GM15510 (cell line): ENCODE data around the gene HMGXB3.

Experiments used
- POLR2A ChIP-seq: IDR thresholded peaks from 3 replicates; pipeline ENCODE4 v1.6.1; 2011; ENCODE audit warnings: borderline replicate concordance; ENCODE audit not compliant: insufficient read length; ENCODE audit errors: extremely low read depth

The HMGXB3 gene

DNA sequence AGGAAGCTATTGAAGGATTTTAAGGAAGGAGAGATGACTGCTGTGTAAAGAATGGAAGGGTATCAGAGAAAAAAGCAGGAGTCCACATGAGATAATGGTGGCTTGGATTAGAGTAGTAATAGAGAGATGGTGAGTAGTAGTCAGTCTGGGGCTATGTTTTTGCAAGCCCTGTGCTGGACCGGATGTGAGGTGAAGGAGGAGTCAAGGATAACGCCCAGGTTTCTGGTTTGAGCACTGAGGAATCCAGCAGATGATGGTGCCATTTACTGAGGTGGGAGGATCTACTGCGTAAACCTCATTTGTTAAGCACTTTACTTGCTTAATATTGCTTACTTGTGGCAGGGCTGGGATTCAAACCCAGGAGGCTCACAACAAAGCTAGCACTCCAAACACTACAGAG is 1.2 kb upstream of the HMGXB3 start:
- TF ChIP-seq POLR2A: no peak

DNA sequence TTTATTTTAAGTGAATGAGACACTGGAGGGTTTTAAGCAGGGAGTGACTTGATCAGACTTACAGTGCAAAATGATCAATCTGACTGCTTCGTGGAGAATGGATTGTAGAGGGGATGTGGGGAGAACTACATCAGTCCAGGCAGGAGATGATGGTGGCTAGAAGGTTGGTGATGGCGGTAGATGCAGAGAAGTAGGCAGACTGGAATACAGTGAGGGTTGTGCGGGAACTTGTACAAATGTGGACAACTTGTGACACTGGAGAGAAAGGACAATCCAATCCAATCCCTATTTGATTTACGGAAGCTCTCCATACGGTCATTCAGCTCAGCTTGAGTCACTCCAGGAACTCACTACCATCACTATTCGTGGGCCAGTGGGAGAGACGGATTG is 678 bp upstream of the HMGXB3 start:
- no peak for TF ChIP-seq POLR2A

DNA sequence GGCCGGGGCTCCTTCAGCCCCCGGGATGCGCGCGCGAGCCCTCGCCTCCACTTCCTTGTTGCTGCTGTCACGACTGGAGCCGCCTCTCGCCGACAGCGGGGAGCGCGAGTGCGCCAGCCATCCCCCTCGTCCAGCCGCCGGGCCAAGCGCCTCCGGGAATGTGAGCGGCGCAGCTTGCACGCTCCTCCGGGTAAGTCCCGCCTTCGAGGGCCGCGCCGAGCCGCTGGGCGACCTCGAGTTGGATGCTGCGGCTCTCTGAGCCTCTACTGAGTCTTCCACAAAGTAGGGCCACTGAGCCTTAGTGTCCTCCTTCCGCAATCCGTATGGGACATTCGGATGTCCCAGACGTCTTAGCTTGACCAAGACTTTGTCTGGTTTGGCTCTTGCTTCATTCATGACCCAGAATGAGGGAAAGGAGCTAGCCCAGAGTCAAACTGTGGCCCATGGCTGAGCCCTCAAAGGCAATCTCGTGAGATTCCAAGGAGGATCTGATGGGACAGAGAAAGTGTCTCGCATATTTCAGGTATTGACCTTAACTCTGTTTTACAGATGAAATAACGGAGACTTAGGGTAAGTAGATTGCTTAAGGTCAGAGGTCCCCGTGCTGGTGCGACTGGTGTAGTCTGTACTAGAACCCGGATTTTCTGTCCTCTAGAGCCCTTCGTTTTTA is 586 bp downstream of the HMGXB3 start:
- no peak for TF ChIP-seq POLR2A

DNA sequence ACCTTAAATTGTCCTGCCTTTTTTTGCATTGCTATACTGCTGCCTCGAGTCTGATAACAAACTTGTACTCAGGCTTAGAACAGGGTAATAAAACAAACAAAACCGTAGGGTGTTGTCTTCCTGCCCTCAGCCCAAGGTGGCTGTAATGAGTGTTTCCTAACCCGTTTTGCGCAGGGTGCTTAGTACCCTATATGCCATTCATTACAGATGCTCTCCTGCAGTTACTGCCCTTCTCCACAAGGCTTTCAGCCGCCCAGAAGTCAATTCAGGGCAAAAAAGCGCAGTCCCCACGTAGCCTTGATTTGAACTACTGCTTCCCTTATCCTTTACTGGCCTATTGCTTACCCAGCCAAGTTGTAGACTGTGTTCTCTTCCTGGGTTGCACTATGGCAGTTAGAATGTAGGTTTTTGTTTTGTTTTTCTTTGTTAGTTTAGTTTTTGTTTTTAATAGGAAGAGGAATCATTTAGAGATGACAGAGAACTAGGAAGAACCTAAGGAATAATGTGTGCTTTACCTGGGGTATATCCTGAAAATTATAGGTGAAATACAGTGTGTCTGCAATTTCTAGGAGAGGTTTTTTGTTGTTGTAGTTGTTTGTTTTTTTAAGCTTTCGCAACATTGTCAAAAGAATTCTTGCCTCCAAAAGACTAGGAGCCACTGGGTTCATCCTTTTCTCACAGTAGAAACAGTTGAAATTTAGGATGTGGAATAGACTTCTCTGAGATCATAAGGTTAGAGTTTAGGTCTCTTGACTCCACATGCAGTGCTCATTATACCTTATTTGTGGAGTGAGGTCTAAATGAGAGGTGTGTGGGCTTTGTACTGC is 1.3 kb downstream of the HMGXB3 start:
- no peak for TF ChIP-seq POLR2A

DNA sequence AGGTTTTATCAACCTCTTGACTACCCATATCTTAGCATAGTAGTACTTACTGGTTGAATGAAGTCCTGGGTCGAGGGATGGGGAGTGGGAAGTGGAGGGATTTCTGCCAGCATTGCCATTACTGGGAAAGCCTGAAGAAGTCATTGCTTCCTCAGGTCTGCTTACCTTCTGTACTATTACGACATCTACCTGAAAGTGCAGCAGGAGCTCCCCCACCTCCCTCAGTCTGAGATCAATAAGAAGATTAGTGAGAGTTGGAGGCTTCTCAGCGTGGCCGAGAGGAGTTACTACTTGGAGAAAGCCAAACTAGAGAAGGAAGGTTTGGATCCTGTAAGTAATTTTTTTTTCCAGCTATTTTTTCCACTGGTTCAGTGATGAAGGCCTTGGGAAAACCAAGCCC is 5.8 kb downstream of the HMGXB3 start:
- TF ChIP-seq POLR2A: no peak

DNA sequence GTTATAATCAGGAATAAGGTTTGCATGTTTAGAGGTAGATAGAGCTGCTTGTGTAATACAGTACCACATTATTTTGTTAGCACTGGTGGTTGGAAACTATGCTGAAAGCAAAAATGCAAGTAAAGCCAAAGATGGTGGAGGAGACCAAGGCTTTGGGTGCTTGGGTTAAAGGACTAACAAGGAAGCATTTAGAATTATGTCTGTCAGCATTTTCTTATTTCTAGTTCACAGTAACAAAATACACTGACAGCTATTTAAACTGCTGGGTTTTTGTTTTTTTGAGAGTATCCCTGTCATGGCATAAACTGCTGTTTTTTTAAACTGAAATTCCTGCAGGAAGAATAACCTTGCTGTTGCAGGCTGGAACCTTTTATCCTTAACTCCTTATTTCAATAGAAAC is 6.5 kb downstream of the HMGXB3 start:
- no peak for TF ChIP-seq POLR2A

DNA sequence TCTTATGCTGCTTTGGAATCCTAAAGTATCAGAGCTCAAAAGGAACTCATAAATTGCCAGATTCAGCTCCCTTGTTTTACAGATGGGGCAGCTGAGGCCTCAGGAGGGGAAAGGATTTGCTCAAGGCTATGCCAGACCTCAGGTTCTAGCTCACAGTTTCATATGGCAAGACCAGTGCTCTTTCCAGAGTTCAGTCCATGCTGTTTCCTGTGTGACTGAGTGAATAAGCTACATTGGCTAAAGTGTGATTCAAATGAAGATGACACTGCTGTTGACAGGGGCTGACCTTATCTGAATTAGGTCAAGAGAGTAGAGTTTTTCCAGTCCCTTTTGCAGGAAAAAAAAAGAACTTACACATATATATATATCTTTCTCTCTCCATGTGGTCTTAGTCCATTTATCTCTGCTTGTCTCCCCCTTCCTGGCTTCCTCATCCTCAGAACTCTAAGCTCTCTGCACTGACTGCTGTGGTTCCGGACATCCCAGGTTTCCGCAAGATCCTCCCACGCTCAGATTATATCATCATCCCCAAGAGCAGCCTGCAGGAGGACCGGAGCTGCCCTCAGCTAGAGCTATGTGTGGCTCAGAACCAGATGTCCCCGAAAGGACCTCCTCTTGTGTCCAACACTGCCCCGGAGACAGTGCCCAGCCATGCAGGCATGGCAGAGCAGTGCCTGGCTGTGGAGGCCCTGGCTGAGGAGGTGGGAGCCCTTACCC is 9.3 kb downstream of the HMGXB3 start:
- no peak for TF ChIP-seq POLR2A

DNA sequence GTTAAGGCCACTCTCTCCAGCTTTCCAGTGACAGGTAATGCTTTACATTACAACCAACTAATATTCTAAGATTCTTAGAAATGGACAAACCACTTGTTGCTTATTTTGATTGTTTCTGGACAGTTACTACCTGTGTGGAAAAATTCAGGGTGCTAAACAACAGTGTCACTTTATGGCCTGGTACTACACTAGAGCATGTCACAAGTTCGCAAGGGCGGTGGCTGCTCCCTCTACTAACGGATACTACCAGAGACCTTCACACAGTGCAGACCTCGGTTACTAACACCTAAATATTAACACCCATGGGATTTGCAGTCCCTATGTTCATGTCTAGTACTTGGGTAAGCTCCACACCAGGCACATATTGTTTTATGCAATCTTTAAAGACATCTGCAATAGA is 13.4 kb downstream of the HMGXB3 start:
- TF ChIP-seq POLR2A: no peak

DNA sequence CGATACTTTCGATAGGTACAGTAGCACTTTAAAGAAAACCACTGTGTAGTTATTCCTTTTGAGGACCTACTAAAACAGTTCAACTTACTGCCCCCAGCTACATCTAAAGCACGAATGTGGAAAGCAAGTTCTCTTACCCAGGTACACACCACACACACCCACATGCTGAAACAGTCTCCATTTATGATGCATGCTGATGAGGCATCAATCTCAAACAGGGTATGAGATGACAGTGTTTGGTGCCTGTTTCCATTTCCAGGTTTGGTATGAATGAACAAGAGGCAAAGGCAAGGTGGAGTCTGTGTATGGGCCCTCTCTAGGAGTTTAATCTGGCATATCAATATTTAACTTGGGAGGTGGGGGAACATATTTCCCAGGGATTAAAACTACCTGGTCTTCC is 13.9 kb downstream of the HMGXB3 start:
- no peak for TF ChIP-seq POLR2A

DNA sequence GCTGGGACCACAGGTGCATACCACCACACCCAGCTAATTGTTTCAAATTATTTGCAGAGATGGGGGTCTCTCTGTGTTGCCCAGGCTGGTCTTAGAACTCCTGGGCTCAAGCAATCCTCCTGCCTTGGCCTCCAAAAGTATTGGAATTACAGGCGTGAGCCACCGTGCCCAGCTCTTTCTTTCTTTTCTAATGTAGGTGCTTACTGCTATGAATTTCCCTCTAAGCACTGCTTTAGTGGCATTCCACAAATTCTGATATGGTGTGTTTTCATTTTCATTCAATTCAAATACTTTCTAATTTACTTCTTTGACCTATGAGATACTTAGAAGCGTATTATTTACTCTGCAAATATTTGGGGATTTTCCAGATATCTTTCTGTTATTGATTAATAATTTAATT is 14.9 kb downstream of the HMGXB3 start:
- TF ChIP-seq POLR2A: no peak

DNA sequence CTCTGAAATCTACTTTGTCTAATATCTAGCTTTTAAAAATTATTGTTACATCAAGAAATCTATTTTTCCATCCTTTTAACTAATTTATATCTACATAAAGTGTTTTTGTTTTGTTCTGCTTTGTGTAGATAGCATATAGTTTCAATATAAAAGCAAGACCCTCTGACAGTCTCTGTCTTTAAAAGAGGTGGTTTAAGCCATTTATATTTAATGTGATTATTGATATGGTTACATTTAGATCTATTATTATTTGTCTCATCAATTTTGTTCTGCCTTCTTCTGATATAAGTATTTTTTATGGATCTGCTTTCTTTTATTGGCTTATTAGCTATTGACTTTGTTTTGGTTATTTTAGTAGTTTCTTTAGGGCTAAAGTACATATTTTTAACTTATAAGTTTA is 16.0 kb downstream of the HMGXB3 start:
- TF ChIP-seq POLR2A: no peak

DNA sequence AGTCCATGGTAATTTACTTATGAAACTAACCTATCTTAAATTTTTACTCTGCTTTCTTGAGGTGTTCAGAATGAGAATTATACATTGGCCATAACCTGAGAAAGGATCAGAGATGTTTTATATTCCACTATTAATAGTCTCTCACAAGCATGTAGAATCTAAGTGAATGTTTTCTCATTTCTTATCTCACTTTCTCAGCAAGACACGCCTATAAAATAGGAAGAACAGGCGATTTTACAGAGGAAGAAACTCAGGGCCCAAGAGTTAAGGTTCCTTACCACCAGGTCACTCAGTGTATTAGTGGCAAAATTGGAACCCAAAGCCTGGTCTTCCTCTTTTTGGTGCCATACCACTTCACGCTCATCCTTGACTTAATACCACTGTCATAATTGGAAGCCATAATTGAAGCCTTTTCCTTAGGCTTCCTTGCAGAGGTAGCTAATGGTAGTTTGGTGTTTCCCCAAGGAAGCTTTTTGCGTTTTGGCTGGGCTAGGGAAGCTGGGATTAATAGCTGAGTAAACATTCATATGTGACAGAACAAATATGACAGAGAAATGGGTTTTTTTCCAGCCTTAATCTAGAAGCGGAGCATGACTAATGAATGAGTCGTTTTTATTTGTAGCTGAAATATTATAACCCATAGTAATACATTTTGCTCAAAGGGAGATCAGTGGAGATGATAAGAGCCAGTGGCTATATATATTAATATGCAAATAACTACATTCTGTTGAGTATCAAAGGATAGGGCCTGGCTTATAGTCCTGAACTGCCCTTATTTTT is 16.9 kb downstream of the HMGXB3 start:
- TF ChIP-seq POLR2A: no peak

DNA sequence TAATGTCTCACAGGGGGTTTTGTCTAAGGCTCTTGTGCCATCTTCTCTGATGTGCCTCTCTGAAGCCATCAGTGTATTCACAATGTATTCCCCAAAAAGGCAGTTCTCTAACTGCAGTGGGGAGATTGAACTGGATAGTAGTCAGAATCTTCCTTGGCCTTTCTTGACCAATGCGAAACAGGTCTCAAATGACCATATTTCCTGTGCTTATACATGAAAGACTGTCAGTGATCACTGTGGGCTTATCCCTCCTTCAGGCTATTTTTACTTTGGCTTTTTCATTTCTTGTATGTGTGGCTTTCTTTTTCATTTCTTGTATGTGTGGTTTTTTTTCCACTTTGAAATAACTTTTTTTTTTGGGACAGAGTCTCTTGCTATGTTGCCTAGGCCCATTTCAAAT is 19.7 kb downstream of the HMGXB3 start:
- no peak for TF ChIP-seq POLR2A

DNA sequence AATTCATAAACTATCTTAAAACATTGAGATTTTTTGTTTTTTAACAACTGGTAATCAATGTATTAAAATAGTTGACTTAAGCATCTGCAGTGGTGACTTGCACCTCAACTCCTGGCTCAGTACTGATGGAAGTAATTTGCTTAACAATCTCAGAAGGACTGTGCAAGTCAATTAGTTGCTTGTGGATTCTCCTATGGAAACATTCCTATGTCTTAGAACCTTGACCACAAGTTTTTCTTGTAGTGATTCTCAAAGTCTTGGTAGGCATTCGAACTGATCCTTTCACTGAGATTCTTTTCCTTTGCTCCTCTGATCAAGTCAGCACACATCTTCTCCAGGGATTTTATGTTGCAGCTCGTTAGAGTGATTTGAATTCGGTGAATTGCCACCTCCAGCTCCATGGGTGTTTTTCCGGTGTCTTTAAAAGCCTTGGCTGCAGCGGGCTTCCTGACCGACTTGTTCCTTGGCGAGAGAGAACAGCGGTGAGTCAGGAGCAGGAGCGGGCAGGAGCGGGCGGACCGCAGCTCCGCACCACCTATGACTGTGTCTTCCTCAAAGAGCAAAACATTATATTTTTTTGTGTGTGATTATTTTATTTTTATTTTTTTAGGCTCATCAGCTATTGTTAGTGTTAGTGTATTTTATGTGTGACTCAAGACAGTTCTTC is 21.1 kb downstream of the HMGXB3 start:
- no peak for TF ChIP-seq POLR2A
